Smooth muscle cell (in vitro differentiated cells): ENCODE data around the gene NOM1. TPM values are rescaled to one million over a fixed set of nuclear protein-coding genes. Genes with fewer than 3 reads are reported as not detected.

Source experiments
- DNase-seq: peaks from one replicate; lab custom pipeline; 2025; ENCODE audit not compliant: unreplicated experiment; lab: John Stamatoyannopoulos, UW
- H2AFZ ChIP-seq: fragments of 200-600 bp; sonication (generic); 2 replicates; pipeline ENCODE4 v1.6.0; 2016; ENCODE audit warnings: antibody characterized with exemption, low read depth, mild to moderate bottlenecking
- H3F3A ChIP-seq: fragments of 200-600 bp; sonication (generic); 2 replicates; pipeline ENCODE4 v1.6.0; 2017; ENCODE audit warnings: antibody characterized with exemption, low read depth
- H3K27ac ChIP-seq: fragments of 200-600 bp; sonication (generic); 2 replicates; pipeline ENCODE4 v1.5.1; 2016; ENCODE audit warnings: low read depth, mild to moderate bottlenecking
- H3K27me3 ChIP-seq: fragments of 200-600 bp; sonication (generic); 2 replicates; pipeline ENCODE4 v1.6.1; 2016; ENCODE audit warnings: low read depth, mild to moderate bottlenecking
- H3K36me3 ChIP-seq: fragments of 200-600 bp; sonication (generic); 2 replicates; pipeline ENCODE4 v1.5.1; 2016; ENCODE audit warnings: low read depth
- H3K4me1 ChIP-seq: fragments of 200-600 bp; sonication (generic); 2 replicates; pipeline ENCODE4 v1.5.1; 2016; ENCODE audit warnings: low read depth
- H3K4me2 ChIP-seq: fragments of 200-600 bp; sonication (generic); 2 replicates; pipeline ENCODE4 v1.6.0; 2016; ENCODE audit warnings: mild to moderate bottlenecking
- H3K4me3 ChIP-seq: fragments of 200-600 bp; sonication (generic); 2 replicates; pipeline ENCODE4 v1.5.1; 2016; ENCODE audit warnings: mild to moderate bottlenecking
- H3K79me2 ChIP-seq: fragments of 200-600 bp; sonication (generic); 2 replicates; pipeline ENCODE4 v1.6.0; 2016; ENCODE audit warnings: low read depth, mild to moderate bottlenecking
- H3K9ac ChIP-seq: fragments of 200-600 bp; sonication (generic); 2 replicates; pipeline ENCODE4 v1.6.0; 2016; ENCODE audit warnings: low read depth
- H3K9me3 ChIP-seq: fragments of 200-600 bp; sonication (generic); replicated peaks from 2 replicates; pipeline ENCODE4 v1.5.1; 2016; ENCODE audit warnings: low read depth
- H4K20me1 ChIP-seq: fragments of 200-600 bp; sonication (generic); 2 replicates; pipeline ENCODE4 v1.6.0; 2016; ENCODE audit warnings: low read depth
- WGBS: methylation state at CpG from one replicate; pipeline ENCODE4 v1.1.7; 2016; ENCODE audit warnings: low lambda C conversion rate; 5-methylcytosine and 5-hydroxymethylcytosine counted together
- polyA plus RNA-seq: library from polyadenylated mRNA; unstranded; fragments of >200 nt; fragmentation: Nextera tagmentation; extraction: Ambion mirVana; gene quantifications from 2 replicates; pipeline ENCODE4 v1.2.1, GENCODE V29; 2016
- total RNA-seq: library from RNA; depleted of rRNA; stranded (reverse); fragments of >200 nt; gene quantifications from 2 replicates; pipeline ENCODE4 v1.2.3, GENCODE V29; 2014
- TF ChIP-seq, protein P1 (sequence below): fragments of 200-600 bp; sonication (generic); IDR thresholded peaks from 2 replicates; pipeline ENCODE4 v1.5.1; 2017; ENCODE audit warnings: borderline replicate concordance, mild to moderate bottlenecking, antibody characterized with exemption; ENCODE audit not compliant: insufficient read depth, poor library complexity, severe bottlenecking

NOM1 gene
- total and polyA plus RNA-seq, 2 experiments from 2014 or later = 9.7 to 11.4 TPM

DNA sequence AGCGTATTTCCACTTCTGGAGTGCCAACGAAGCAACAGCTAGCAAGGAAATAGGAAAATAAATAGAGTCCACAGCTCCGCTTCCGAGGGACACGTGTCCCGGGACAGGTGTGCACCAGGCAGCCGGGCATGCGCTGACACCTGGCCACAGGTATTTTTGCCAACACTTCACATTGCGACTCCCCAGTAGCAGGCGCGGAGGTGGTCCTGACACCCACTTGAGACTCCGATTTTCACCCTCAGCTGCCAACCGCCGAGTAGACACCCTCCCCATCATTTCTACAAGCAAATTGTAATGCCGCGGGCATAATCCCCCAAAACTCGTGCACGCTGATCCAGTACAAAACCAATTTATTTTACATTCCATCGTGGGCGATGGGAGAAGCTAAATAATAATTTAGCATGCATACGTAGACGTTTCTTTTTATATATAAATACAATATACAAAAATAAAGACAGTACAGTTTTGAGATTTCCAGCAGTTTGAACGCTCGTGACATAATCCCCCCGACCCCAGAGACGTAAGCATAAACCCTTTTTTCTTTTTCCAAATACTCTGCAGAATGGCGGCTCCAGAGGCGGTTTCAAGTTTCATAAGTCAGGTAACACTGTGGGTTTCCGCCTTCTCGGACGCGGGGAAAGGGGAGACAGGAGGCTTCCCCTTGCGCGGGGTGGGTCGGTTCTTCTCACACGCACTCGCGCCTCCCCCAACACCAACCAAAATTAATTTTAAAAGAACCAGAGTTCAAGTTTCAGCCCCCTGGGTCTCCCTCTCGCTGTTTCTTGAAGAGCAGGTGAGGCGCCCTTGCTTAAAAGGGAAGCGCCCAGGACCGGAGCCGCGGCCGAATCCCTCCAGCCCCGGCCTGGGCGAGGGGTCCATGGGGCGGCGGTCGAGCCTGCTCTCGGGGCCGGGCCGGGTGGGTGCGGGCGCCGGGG, 55.3 kb downstream of the NOM1 start:
- no peaks in the 10 kb centered on the region for H3K9me3 ChIP-seq
- peaks cover 12% of the 10 kb centered on the region for H4K20me1 ChIP-seq
- no peak for DNase-seq
- no peaks in the 10 kb centered on the region for H3K79me2 ChIP-seq
- no peak overlapping the region for H3K27ac ChIP-seq
- no peak overlapping the region for H3K9ac ChIP-seq
- TF ChIP-seq, protein P1, sequence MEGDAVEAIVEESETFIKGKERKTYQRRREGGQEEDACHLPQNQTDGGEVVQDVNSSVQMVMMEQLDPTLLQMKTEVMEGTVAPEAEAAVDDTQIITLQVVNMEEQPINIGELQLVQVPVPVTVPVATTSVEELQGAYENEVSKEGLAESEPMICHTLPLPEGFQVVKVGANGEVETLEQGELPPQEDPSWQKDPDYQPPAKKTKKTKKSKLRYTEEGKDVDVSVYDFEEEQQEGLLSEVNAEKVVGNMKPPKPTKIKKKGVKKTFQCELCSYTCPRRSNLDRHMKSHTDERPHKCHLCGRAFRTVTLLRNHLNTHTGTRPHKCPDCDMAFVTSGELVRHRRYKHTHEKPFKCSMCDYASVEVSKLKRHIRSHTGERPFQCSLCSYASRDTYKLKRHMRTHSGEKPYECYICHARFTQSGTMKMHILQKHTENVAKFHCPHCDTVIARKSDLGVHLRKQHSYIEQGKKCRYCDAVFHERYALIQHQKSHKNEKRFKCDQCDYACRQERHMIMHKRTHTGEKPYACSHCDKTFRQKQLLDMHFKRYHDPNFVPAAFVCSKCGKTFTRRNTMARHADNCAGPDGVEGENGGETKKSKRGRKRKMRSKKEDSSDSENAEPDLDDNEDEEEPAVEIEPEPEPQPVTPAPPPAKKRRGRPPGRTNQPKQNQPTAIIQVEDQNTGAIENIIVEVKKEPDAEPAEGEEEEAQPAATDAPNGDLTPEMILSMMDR = no peak
- 5% methylated on average over 45 of the region's 56 CpGs for WGBS
- H3K4me3 ChIP-seq = no peak overlapping the region
- no peaks in the 10 kb centered on the region for H3K36me3 ChIP-seq
- H3K27me3 ChIP-seq = peaks cover 99% of the 10 kb centered on the region
- H2AFZ ChIP-seq = no peak overlapping the region
- H3F3A ChIP-seq = no peaks in the 10 kb centered on the region
- H3K4me1 ChIP-seq = peaks cover 26% of the 10 kb centered on the region
- peak overlapping the region; percentile 74 for H3K4me2 ChIP-seq

DNA sequence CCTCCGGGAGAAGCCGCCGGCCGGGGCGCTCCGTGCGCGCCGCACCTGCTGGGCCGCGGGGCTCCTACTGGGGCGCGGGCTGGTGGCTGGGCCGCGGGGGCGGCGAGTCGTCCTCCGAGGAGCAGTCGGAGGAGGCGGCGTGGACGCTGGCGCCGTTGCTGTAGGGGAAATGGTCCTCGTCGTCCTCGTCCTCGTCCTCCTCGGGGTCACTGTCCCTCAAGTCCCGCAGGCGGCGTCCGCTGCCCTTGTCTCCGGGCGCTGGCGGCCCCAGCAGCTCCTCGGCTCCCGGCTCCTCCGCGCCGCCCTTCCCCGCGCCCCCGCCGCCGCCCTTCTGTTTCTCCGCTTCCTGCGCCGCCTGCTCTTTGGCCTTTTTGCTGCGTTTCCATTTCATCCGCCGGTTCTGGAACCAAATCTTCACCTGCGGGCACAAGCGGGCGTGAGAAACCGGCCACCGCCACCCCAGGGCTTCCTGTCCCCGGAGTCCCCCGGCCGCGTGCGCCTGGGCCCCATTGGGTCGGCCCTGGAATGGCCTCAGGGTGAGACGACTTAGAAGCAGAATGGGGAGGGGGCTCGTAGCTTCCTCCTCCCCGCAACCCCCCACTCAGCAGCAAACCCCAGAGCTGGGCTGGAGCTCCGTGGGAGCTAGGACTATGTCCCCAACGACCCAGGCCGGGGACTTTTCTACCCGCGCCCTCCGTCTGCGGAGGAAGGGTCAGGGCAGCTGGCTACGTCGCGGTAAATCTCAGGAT, 56.1 kb downstream of the NOM1 start:
- no peaks in the 10 kb centered on the region for H3K79me2 ChIP-seq
- H3K4me3 ChIP-seq = no peak overlapping the region
- H3K4me2 ChIP-seq = peak overlapping the region; percentile 31
- H3K9ac ChIP-seq = no peak overlapping the region
- no peaks in the 10 kb centered on the region for H3F3A ChIP-seq
- H4K20me1 ChIP-seq = peaks cover 12% of the 10 kb centered on the region
- no peak overlapping the region for H2AFZ ChIP-seq
- 1% methylated on average over 58 of the region's 77 CpGs for whole genome bisulfite sequencing
- no peak overlapping the region for H3K27ac ChIP-seq
- TF ChIP-seq, protein P1 = no peak
- no peak for DNase-seq
- H3K9me3 ChIP-seq = no peaks in the 10 kb centered on the region
- peaks cover 19% of the 10 kb centered on the region for H3K4me1 ChIP-seq
- H3K36me3 ChIP-seq = no peaks in the 10 kb centered on the region
- H3K27me3 ChIP-seq = peaks cover 97% of the 10 kb centered on the region

DNA sequence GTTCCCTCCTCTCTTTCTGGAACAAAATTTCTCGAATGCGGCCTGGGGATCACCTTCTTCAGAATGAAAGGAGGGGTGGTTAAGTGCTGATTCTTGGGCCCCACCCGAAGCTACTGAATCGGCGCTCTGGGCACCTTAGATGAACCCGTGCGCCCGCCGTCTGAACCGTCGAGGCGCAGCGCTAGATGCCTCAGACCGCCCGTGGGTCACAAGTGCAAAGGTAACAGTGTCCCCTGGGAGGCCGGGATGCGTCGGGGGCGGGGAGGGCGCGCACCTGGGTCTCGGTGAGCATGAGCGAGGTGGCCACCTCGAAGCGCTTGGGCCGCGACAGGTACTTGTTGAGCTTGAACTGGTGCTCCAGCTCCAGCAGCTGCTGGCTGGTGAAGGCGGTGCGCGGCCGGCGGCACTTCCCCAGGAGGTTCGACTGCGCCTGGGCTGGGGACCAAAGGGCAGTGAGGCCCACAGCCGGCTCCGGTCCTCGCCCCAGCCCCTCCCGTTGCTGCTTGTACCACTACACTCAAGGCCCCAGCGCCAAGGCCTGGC, 56.8 kb downstream of the NOM1 start:
- Histone ChIP-seq H3K4me3 (no peak overlapping the region), H2AFZ (no peak overlapping the region), H3F3A (no peaks in the 10 kb centered on the region), H3K4me2 (no peak overlapping the region), H3K4me1 (peaks cover 16% of the 10 kb centered on the region), H3K27me3 (peaks cover 97% of the 10 kb centered on the region), H3K27ac (no peak overlapping the region), H3K9me3 (no peaks in the 10 kb centered on the region), H3K9ac (no peak overlapping the region), H3K79me2 (no peaks in the 10 kb centered on the region), H3K36me3 (no peaks in the 10 kb centered on the region), H4K20me1 (peaks cover 12% of the 10 kb centered on the region)
- TF ChIP-seq, protein P1 = no peak
- WGBS = 4% methylated on average over 39 of the region's 39 CpGs
- DNase-seq = no peak
